Raji (cell line): ENCODE data around the gene MUSK.

Source experiments
- POLR2A ChIP-seq: IDR thresholded peaks from 2 replicates; pipeline ENCODE4 v1.6.1; 2011; ENCODE audit warnings: low read depth, low read length, control low read depth; ENCODE audit not compliant: insufficient read depth

The MUSK gene

DNA sequence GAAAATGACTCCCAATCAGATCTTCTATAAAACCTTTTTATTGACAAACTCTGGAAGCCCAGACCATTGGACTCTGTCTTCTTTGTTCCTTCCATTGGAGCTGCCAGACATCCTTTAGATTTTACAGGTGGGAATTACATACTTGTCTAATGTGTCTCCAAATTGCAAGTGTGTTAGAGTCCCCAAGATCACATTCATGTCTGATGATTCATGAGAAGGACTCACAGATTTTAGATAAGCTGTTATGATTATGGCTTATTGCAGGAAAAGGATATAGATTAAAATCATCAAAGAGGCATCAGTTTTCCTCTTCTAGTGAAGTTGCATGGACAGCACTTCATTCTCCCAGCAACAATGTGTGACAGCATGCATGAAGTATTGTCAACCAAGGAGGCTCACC, 70.4 kb downstream of the MUSK start:
- no peak for TF ChIP-seq POLR2A

DNA sequence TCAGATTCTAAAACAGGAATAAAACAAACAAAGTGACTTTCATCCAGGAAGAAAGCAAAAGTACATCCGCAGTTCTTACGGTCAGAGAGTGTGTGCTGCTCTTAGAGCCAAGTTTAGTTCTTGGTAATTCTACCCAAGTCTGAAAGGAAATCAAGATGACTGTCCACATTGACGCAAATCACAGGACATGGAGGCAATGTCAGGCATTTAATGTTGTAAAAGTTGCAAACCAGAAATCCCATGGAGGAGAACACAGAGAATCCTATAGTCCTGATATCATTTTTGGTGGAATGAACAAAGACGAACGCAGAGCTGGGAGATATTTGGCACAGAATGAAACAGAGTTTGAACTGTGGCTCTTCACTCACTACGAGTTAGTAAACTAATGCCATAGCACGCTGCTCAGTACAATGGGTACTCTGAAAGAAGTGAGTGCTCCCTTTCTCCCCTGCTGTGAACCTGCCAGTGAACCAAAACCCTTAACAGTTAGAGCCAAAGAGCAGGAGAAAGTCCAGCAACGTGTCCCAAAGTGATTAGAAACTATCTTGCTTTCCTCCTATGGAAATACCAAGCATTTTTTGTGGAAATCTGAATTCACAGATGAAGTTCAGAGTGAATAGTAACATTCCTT, 74.3 kb downstream of the MUSK start:
- TF ChIP-seq POLR2A = no peak

DNA sequence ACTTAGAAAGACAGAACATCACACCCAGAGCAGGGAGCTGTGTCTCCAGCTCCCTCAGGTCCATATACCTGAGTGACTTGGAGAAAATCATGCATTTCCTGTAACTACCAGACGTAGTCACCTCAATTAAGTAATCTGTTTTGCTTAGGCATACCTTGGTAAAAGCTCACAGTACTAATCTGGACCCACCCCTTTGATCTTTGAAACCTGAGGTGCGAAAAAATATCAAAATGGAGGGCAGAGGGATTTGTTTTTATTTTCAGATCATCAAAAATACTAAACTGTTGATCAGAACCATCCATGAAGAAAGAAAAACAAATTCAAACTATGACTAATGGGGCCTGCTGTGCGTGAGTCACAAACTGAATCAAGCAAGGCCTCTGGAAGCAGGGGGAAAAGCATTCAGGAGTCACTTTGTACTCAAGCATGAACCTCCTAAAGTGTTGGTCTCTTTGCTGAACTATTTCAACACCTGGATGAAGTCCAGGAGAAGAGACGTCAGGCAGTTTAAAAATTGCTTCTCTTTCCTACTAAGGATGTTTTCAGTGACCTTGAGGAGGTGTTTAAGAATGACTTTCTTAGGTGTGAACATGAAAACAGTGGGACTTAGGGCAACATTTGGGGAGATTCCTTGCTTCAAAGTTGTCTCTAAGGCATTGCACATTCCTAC, 76.3 kb downstream of the MUSK start:
- no peak for TF ChIP-seq POLR2A

DNA sequence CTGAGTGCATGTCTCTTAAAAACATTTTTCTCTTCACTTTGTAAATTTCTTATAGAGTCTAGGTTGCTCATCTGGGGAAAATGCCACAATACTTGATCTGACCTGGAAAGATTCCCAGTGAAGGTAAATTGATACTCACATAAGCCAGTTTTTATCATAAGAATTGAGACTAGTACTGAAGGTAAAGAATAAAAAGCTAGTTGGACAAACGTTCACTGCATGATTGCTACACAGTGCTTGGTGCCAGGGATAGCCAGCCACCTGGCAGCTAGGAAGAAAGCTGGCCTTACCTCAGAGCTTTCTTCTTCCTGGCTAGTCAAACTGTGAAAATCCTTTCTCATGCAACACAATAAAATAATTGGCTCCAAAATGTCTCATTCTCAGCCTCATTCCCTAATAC, 77.1 kb downstream of the MUSK start:
- no peak for TF ChIP-seq POLR2A

DNA sequence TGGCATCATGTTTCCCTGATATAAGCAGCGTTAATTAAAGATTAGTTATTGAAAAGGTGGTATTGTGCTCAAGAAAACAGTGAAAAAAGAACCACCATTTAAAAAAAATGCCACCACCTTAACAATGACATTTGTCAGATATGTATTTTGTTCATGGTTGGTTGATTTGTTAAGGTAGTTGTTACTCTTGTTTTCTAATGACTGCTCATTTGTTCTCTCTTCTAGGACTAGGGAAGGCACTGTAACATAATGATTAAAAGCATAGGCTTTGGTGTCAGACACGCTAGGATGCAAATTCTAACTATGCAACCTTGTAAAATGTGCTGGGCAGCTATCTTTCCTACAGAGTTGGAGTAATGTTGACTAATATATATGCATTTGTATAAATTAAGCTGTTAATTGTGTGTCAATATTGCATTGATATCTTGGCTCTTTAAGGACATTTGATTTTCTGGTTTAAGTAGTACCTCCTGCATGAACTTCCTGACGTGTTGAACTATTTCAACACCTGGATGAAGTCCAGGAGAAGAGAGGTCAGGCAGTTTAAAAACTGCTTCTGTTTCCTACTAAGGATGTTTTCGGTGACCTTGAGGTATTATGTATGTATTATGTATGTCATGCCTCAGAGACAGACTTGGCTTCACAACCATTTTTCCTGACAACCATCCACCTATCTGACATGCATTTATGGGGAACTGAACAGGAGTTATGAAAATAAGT, 77.8 kb downstream of the MUSK start:
- no peak for TF ChIP-seq POLR2A

DNA sequence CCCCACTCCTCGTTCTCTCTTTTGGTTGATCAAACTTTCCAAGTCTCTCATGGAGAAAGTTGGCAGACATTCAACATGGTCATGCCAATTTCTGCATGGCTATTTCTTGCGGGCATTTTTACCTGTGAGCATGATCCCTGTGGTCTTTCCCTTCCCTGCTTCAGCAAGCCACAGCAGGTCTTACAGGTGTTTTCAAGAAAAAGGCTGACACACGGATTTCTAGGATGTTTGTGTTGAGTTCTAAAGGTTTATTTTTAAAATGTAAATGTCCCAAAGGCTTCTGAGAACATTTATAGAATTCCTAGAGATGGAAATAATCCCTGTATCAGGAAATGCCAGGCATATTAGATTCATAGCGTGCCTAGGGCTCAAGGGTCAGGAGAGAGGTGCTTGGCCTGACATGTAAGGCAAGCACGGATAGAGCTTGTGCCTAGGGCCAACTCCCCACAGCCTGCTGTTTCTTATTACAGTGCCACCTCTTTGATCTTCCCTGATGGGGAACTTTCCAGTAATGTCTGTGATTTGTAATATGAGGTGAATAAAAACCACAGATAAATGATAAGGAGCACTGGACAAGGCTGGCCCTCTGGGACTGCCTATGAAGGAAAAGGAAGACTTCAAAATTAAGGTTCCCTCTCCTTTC, 79.8 kb downstream of the MUSK start:
- TF ChIP-seq POLR2A = no peak

DNA sequence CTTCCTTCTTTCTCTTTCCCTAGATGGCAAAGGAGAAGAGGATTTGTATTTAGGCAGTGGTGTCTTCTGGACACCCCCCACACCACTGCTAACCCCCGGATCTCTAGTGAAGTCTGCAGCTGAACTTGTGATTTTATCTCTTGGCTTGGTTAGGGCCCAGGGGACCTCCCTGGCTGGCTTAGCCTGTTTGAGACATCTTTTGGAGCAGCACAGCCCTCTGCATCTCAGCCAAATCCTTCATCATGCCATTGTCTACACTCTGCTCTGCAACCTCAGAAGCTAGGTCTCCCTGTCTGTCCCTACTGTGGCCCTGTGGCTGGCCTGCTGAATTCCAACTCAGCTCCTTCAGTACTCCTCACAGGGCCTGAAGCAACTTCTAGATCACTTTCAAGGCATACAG, 81.7 kb downstream of the MUSK start:
- no peak for TF ChIP-seq POLR2A

DNA sequence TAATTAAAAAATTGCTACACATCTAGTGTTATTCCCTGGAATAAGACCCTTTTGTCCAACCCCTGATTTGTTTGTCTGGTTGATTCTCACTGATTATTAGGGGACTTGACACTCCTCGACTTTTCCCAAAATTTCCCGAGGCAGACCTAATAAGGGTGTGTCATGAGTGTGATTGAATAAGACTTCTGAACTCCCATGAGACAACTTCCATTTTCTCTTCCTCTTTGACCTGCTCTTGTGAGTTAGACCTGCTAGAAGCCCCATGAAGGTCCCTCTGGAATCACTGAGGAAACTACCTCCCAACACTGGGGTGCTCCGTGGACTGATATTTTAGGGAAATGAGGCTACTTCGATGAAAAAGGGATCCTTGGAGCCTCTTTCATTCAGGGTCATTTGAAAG, 83.4 kb downstream of the MUSK start:
- no peak for TF ChIP-seq POLR2A

DNA sequence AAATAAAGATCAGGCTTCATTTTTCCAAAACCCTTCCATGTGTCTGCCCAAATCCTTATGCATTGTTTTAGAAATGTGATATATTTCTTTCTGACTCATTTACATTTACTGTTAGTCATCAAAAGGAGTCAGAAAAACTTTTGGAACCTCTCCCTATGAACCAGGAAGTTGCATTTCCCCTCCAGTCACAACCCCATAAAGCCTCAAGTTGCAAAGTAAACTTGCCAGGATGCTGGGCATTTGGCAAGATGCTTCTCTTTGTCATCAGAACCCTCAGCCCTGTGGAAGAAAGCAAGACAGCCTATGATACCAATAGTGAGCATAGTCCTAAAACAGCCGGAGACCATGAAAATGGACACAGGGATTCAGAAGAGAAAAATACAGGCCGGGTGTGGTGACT, 84.2 kb downstream of the MUSK start:
- TF ChIP-seq POLR2A = no peak

DNA sequence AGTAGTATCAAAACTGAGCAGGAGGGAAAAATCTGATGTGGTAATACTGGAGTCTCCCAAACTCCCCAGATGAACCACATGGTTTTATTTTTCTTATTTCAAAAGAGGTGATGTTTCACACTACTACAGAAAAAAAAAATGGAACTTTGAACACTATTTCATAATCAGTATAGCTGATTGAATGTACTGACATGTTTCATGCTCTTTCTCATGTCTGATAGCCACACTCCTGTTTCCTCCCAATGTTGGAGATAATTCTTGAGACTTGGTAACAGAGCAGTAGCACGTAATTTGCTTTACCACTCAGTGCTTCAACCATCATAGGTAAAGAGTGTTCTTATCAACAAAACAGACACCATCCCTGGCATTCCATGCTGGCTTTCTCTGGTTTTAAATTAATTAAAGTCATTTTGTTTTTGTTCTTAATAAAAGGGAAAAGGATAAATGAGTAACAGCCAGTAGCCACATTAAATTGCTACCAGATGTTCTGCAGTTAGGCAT, 85.2 kb downstream of the MUSK start:
- TF ChIP-seq POLR2A = no peak

DNA sequence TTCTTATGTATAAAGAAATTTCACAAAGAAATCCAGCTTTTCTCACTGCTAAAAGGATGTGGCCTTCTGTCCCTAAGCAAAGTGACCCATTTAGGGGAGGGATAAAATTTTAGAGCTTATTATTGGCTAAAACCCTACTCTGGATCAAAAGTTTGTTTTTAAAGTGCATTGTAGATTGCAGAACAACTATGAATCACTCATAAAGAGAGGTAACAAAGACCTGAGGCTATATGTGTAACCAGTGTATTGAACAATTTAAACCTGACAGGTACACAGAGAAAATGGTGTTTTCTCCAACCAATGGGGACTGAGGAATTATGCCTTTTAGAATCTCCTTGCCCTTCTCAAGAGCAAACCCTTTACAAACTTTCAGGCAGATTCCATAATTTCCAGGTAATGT, 86.6 kb downstream of the MUSK start:
- TF ChIP-seq POLR2A = no peak

DNA sequence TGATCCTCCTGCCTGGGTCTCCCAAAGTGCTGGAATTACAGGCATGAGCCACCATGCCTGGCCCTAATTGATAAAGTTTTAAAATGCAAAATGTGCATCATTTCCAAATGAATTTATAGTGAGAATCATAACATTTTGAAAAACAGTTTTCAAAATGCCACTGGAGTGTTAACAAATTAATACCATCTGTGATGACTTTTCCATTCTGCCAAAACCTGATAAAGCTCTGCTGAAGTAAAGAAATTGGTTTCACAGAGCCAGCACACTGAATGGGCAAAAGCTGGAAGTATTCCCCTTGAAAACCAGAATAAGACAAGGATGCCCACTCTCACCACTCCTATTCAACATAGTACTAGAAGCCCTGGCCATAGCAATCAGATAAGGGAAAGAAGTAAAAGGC, 89.6 kb downstream of the MUSK start:
- TF ChIP-seq POLR2A = no peak

DNA sequence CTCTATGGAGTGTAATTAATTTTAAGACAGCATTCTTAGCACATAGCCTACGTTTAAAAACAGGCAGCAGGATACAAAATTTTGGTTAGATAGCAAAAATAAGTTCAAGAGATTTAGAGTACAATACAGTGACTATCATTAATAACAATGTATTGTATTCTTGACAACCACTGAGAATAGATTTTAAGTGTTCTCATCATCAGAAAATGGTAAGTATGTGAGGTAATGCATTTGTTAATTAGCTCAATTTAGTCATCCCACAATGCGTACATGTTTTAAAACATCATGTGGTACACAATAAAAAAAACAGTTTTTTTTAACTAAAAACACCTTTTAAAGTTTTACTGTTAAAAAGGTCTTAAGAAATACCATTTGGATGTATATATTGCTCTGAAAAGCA, 94.2 kb downstream of the MUSK start:
- TF ChIP-seq POLR2A = no peak

DNA sequence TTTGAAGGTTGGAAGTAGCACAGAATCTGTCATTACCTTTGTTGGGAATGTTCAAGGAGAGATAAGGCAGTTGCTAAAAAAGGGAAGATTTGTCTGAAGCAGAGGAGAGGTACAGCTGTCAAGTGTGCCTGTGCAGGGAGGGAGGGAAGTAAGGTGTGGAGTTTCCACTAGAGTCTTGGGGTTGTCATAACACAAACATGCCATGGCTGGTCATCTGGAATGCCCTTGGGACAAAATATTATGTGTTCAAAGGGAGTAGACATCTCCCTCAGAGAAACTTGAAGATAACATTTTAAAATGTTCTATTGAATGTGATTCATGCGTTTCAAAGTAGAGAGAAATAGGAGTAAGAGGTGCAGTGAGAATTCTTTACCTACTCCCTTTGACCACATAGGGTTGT, 95.0 kb downstream of the MUSK start:
- TF ChIP-seq POLR2A = no peak

DNA sequence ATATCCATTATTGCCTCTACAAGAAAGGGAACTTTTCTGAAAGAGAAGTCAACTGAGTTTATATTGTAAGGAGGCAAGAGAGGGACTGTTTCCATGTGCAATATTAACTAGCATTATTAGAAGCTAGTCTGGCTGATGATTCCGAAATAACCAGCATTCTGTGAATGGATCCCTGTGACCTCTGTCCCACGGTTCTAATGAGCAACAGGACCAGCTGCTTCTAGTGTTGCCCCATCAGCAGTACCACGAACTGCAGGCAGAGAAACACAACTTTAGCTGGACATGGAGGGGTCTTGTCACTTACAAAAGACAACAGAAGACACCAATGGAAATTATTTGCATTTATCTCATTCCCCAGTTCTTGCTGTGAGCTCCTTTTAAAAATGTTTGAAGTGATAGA, 95.4 kb downstream of the MUSK start:
- no peak for TF ChIP-seq POLR2A

DNA sequence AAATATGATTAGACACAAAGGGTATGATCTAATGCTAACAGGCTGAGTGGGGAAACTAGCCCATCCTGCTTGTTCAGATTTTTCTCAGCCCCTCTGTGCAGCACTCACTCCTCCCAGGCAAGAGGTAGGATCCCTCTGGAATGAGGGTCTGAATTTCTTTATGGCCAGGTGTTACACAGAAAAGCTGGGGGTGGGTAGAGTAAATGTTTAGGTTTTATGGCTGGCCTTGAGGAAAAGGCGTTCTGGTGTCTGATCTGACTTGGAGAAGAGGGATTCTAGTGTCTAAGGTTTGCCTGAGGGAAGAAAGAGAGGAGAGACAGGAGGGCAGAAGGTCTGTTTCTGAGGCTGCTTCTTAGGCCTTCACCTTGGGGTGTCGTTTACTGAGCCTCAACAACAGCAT, 97.3 kb downstream of the MUSK start:
- TF ChIP-seq POLR2A = no peak
